GM21723 (cell line): ENCODE data around the gene RPS6KA5.

Experiments used
- ATAC-seq: cut with Tn5 transposase; IDR thresholded peaks from one replicate; pipeline ENCODE4 v1.9.1; 2021; ENCODE audit warnings: mild to moderate bottlenecking, moderate library complexity; ENCODE audit not compliant: unreplicated experiment

The RPS6KA5 gene

GRCh38 chr14:91031666-91032065 lies 28.8 kb downstream of the RPS6KA5 start:
- no peak for ATAC-seq

DNA sequence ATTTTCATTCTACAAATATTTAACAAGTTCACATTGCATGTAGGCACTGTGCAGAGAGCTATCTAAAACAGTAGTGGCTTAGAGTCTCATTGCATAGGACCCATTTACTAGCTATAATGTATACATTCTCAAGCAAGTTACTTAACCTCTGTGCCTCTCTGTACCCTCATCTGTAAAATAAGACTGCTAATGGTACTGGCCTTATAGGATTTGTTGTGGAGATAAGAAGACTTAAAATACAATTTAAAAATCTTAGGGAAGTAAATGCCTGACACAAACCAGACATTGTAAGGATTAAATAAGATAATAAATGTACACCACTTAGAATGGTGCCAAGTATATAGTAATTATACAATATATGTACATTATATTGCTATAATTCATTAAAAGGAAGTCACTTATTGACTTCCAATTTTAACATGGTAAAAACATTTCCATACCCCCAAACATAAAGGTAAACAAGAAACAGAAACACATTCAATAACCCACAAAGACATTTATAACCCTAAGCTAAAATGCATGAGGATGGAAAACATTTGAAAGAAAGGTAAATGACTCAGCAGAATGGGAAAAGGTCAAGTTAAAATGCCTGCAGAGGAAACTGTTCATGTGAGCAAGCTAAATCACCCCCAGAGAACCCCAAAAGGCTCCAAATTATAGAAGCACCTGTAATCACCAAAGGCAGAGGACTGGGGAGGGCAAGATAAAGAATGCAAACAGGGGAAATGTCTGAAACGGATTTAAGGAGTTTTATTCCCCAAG lies 30.8 kb downstream of the RPS6KA5 start:
- ATAC-seq, result no peak

DNA sequence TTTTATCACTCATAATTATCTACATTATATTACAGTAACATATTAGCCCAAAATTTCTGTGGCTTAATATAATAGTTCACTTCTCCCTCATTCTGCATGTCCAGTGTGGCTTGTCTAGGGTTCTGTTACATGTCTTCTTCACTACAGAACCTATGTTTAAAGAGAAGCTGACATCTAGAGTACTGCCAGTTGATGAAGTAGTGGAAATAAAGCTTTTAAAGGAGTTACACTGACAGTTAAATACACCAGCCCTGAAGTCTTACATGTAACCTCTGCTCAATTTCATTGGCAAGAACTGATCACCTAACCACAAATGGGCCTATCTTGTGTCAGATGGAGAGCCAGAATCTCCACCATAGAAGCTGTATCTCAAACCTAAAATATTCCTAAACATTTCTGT lies 32.9 kb downstream of the RPS6KA5 start:
- ATAC-seq, result no peak

- ATAC-seq, result peak; percentile 93
Measured at GRCh38 chr14:91022622-91023028, 37.8 kb downstream of the RPS6KA5 start.

GRCh38 chr14:91021991-91022621 lies 38.3 kb downstream of the RPS6KA5 start:
- peak; percentile 47 for ATAC-seq

DNA sequence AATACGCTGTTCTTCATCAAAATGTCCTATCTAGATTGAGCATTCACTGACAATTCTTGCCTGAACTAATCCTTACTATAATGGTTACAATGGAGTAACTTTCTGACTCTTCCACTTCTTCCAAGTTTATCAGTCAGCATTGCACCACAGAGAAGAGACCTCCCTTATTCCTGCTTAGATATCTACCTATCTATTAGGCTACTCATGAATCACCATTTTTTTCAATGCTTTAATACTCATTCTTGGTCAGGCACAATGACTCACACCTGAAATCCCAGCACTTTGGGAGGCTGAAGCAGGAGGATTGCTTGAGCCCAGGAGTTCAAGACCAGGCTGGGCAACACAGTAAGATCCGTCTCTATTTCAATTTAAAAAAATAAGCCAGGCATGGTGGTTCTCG lies 39.3 kb downstream of the RPS6KA5 start:
- no peak for ATAC-seq

GRCh38 chr14:91019673-91020072 lies 40.8 kb downstream of the RPS6KA5 start:
- ATAC-seq, result no peak

DNA sequence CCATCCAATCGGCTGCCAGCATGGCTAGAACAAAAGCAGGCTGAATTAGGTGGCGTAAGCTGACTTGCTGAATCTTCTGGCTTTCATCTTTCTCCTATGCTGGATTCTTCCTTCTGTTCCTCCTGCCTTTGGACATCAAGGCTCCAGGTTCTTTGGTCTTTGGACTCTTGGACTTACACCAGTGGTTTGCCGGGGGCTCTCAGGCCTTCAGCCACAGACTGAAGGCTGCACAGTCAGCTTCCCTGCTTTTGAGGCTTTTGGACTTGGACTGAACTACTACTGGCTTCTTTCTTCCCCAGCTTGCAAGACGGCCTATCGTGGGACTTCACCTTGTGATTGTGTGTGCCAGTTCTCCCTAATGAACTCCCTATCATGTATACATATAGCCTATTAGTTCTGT lies 42.0 kb downstream of the RPS6KA5 start:
- ATAC-seq, result no peak

DNA sequence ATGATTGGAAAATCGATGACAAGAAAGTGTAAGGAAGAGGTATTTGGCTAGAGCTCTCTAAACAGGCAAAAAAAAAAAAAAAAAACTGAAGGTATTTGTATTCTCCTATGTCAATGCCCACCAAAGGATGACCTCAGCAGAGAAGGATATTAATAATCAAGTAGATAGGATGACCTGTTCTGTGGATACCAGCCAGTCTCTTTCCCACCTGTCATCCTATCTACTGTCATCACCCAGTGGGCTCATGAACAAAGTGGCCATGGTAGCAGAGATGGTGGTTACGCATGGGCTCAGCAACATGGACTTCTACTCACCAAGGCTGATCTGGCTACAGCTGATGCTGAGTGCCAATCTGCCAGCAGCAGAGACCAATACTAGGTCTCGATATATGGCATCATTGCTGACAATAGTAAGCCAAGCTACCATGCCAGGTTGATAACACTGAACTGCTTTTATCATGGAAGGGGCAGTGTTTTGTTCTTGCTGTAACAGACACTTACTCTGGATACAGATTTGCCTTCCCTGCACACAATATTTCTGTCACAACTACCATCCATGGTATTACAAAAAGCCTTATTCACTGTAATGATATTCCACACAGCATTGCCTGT lies 43.5 kb downstream of the RPS6KA5 start:
- no peak for ATAC-seq

- ATAC-seq, result no peak
Measured at GRCh38 chr14:91015435-91015834, 45.0 kb downstream of the RPS6KA5 start.

DNA sequence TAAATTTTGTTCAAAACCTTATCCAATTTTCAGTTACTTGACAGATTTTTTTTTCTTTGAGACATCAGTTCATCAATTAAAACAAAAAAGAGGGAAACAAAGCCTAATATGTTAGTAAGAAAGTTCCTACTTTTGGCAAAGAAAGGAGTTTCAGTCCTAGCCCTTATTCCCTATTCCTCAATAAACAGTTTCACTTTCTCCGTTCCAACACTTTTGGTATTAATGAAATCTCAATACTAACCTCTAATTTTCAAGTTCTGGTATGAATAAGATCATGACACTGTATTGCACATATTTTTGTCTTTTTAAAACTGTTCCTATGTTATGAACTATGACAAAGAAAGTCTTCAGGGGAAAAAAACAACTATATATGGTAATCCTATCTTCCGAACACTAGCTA lies 48.4 kb downstream of the RPS6KA5 start:
- no peak for ATAC-seq

GRCh38 chr14:91010153-91010533 lies 50.3 kb downstream of the RPS6KA5 start:
- no peak for ATAC-seq

DNA sequence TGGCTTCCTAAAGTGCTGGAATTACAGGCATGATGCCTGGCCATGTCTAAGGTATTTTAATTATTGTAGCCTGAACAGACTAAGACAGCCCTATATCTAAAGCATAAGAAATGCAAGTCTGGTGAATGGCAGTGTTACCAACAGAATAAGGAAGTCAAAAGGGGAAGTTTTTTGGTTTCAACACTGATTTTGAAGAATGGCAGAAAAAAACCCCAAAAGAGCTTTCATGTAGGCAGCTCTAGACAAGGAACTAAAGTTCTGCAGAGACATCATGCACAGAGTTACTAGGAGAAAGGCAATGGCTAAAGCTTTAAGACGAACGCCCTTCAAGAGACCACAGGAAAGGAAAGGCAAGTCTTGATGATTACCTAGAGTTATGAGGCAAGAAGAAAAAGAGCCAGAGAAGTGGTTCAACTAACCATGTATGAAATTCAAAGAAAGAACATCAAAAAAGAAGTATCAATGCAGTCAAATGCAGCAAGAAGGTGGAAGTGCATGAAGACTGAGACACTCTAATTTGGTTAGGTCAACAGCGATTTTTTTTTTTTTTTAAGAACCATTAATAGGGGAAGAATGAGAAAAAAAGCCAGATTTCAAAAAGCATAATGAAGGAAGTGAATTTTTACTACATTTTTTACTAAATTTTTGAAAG lies 50.8 kb downstream of the RPS6KA5 start:
- peak; percentile 95 for ATAC-seq

DNA sequence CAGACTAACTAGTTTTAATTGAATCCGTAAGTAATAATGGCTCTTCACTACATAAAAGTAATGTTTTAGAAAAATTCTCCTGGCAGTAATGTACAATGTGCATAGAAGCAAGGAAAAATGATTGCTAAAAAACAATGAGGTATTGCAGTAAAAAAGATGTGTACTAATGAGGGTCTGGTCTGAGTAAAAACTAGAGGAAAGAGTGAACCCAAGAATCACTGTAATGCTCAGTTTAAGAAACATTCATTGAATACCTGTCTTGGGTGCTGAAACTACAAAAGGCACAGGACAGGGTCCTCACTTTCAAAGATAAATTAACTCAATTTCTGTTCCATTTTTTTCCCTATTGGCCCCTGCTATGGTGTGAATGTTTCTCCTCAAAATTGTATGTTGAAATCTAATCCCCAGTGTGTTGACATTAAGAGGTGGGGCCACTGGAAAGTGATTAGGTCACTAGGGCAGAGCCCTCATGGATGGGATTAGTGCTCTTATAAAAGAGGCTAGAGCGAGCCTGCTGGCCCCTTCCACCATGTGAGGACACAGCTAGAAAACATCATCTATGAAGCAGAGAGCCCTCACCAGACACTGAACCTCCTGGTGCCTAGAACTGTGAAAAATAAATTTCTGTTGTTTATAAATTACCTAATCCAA lies 51.6 kb downstream of the RPS6KA5 start:
- ATAC-seq, result no peak

- no peak for ATAC-seq
Measured at GRCh38 chr14:91005716-91006115, 54.7 kb downstream of the RPS6KA5 start.

GRCh38 chr14:91004987-91005386 lies 55.5 kb downstream of the RPS6KA5 start:
- ATAC-seq, result no peak

- ATAC-seq, result no peak
Measured at GRCh38 chr14:90999299-90999698, 61.1 kb downstream of the RPS6KA5 start.

DNA sequence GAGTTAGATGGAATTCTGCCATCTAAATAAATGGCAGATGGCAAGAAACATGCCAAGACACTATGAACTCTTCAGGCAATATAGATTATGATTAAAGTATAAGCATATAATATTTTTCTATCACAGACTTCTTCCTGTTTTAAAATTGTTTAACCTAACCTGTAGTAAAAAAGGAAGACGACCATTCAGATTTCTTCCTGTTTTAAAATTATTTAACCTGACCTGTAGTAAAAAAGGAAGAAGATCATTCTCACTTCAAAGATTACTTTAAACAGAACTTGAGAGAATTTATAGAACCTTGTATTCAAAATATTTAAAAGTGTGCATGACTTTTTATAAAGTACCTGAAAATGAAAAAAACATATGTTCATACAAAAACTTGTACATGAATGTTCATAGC lies 63.5 kb downstream of the RPS6KA5 start:
- ATAC-seq, result no peak

DNA sequence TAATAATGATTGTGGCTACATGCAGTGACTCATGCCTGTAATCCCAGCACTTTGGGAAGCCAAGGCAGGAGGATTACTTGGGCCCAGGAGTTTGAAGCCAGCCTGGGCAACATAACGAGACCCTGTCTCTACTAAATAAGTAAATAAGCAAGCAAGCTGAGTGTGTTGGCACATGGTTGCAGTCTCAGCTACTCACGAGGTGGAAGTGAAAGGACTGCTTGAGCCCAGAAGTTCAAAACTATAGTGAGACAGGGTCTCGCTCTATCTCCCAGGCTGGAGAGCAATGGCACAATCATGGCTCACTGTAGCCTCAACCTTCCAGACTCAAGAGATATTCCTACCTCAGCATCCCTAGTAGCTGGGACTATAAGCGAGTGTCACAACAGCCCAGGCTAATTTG lies 64.7 kb downstream of the RPS6KA5 start:
- ATAC-seq, result no peak

DNA sequence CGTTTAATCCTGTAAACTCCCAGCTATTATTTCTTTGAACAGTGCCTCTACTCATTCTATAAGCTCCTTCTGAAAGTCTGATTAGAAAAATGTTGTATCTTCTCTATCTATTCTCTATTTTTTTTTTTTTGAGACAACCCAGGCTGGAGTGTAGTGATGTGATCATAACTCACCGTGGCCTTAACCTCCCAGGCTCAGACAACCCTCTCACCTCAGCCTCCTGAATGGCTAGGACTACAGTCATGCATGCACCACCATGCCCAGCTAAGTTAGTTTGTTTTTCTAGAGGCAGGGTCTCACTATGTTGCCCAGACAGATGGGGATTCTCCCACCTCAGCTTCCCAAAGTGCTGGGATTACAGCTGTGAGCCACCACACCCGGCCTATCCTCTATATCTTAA lies 66.6 kb downstream of the RPS6KA5 start:
- no peak for ATAC-seq
